Inferior parietal cortex (tissue), 1 donor: Measurements from ENCODE around the gene TCEA3.

Experiments used
- DNase-seq: peaks from one replicate; pipeline ENCODE4 v3.0.0-alpha.2; 2016; ENCODE audit errors: extremely low spot score

The TCEA3 gene

GRCh38 chr1:23421343-23421742 is 3.2 kb downstream of the TCEA3 start:
- DNase-seq: no peak

GRCh38 chr1:23420778-23421177 is 3.8 kb downstream of the TCEA3 start:
- DNase-seq: no peak

- no peak for DNase-seq
Observed at GRCh38 chr1:23419180-23419579, 5.4 kb downstream of the TCEA3 start.

GRCh38 chr1:23417570-23417969 is 7.0 kb downstream of the TCEA3 start:
- DNase-seq: no peak

GRCh38 chr1:23416964-23417363 is 7.6 kb downstream of the TCEA3 start:
- no peak for DNase-seq

- DNase-seq: no peak
Observed at GRCh38 chr1:23408797-23409290, 15.7 kb downstream of the TCEA3 start.

- DNase-seq: no peak
Observed at GRCh38 chr1:23407016-23407630, 17.4 kb downstream of the TCEA3 start.

- DNase-seq: no peak
Observed at GRCh38 chr1:23405946-23406345, 18.6 kb downstream of the TCEA3 start.

GRCh38 chr1:23403735-23404486 is 20.6 kb downstream of the TCEA3 start:
- peak; percentile 86 for DNase-seq

- DNase-seq: no peak
Observed at GRCh38 chr1:23403355-23403734, 21.2 kb downstream of the TCEA3 start.

- DNase-seq: no peak
Observed at GRCh38 chr1:23403038-23403336, 21.6 kb downstream of the TCEA3 start.

GRCh38 chr1:23402286-23403037 is 22.1 kb downstream of the TCEA3 start:
- DNase-seq: no peak

GRCh38 chr1:23401313-23401712 is 23.2 kb downstream of the TCEA3 start:
- no peak for DNase-seq

GRCh38 chr1:23400324-23401114 is 24.0 kb downstream of the TCEA3 start:
- DNase-seq: no peak

- DNase-seq: no peak
Observed at GRCh38 chr1:23399229-23399628, 25.3 kb downstream of the TCEA3 start.

GRCh38 chr1:23397908-23398307 is 26.6 kb downstream of the TCEA3 start:
- no peak for DNase-seq

- no peak for DNase-seq
Observed at GRCh38 chr1:23396380-23396779, 28.2 kb downstream of the TCEA3 start.

GRCh38 chr1:23395849-23396248 is 28.7 kb downstream of the TCEA3 start:
- DNase-seq: no peak

GRCh38 chr1:23395154-23395724 is 29.3 kb downstream of the TCEA3 start:
- no peak for DNase-seq

GRCh38 chr1:23394684-23395083 is 29.9 kb downstream of the TCEA3 start:
- no peak for DNase-seq

GRCh38 chr1:23394181-23394580 is 30.4 kb downstream of the TCEA3 start:
- no peak for DNase-seq

GRCh38 chr1:23393706-23394105 is 30.8 kb downstream of the TCEA3 start:
- DNase-seq: no peak
